PC-3 (cell line): Measurements from ENCODE around the gene TGFBR3L. TPM values are rescaled to one million over a fixed set of nuclear protein-coding genes. Genes with fewer than 3 reads are reported as not detected.

ENCODE experiments used
- ATAC-seq: fragments of 200-7000 bp; cut with Tn5 transposase; 2 replicates; pipeline ENCODE4 v1.9.1; 2020; ENCODE audit warnings: mild to moderate bottlenecking, moderate library complexity
- BruUV-seq: library from RNA; stranded (reverse); fragments of 400-500 nt; replicated peaks from 2 replicates; lab custom pipeline; 2021; lab: Mats Ljungman, UMichigan
- CTCF ChIA-PET: fragments of 300-600 bp; sonication (Branson Sonifier 250); formaldehyde crosslinking; loops from one replicate; lab custom pipeline; 2022; ENCODE audit warnings: antibody characterized with exemption; lab: Charles Lee
- POLR2A ChIA-PET: fragments of 300-600 bp; sonication (Branson Sonifier 250); formaldehyde crosslinking; loops from one replicate; lab custom pipeline; 2022; ENCODE audit warnings: antibody characterized with exemption; ENCODE audit not compliant: unreplicated experiment; lab: Charles Lee
- DNase-seq: peaks from one replicate; pipeline ENCODE4 v3.0.0-alpha.2; 2015
- H2AFZ ChIP-seq: fragments of 300-600 bp; sonication (generic); 2 replicates; pipeline ENCODE4 v1.6.0; 2016; ENCODE audit warnings: antibody characterized with exemption, low read length
- H3F3A ChIP-seq: fragments of 300-600 bp; sonication (generic); one replicate; pipeline ENCODE4 v1.6.0; 2017; ENCODE audit warnings: antibody characterized with exemption, low read length, control low read depth, mild to moderate bottlenecking; ENCODE audit not compliant: unreplicated experiment
- H3K27ac ChIP-seq: fragments of 300-600 bp; sonication (generic); 2 replicates; pipeline ENCODE4 v1.5.1; 2016; ENCODE audit warnings: mild to moderate bottlenecking, low read length
- H3K27me3 ChIP-seq: fragments of 300-600 bp; sonication (generic); 2 replicates; pipeline ENCODE4 v1.6.1; 2016; ENCODE audit warnings: low read length, mixed read lengths
- H3K36me3 ChIP-seq: fragments of 300-600 bp; sonication (generic); 2 replicates; pipeline ENCODE4 v1.6.1; 2016; ENCODE audit warnings: low read depth, mixed run types, low read length, mixed read lengths
- H3K4me1 ChIP-seq: fragments of 300-600 bp; sonication (generic); 2 replicates; pipeline ENCODE4 v1.5.1; 2016; ENCODE audit warnings: low read length; ENCODE audit not compliant: insufficient read depth
- H3K4me2 ChIP-seq: fragments of 300-600 bp; sonication (generic); 2 replicates; pipeline ENCODE4 v1.6.0; 2016; ENCODE audit warnings: low read length
- H3K4me3 ChIP-seq: fragments of 300-600 bp; sonication (generic); 2 replicates; pipeline ENCODE4 v1.5.1; 2016; ENCODE audit warnings: mild to moderate bottlenecking, low read length, mixed read lengths
- H3K79me2 ChIP-seq: fragments of 300-600 bp; sonication (generic); 2 replicates; pipeline ENCODE4 v1.6.1; 2017; ENCODE audit warnings: low read length, mixed read lengths
- H3K9ac ChIP-seq: fragments of 300-600 bp; sonication (generic); 2 replicates; pipeline ENCODE4 v1.6.0; 2016; ENCODE audit warnings: mild to moderate bottlenecking, low read length
- H3K9me2 ChIP-seq: fragments of 300-600 bp; sonication (generic); replicated peaks from 2 replicates; pipeline ENCODE4 v1.6.1; 2016; ENCODE audit warnings: mixed run types, low read length, mixed read lengths
- H3K9me3 ChIP-seq: fragments of 300-600 bp; sonication (generic); 2 replicates; pipeline ENCODE4 v1.6.1; 2016; ENCODE audit warnings: low read length, mixed read lengths
- H4K20me1 ChIP-seq: fragments of 300-600 bp; sonication (generic); 2 replicates; pipeline ENCODE4 v1.6.1; 2016; ENCODE audit warnings: low read length, mixed read lengths
- CTCF ChIP-seq: fragments of 300-600 bp; sonication (generic); conservative IDR thresholded peaks from 2 replicates; pipeline ENCODE4 v1.5.1; 2017; ENCODE audit warnings: antibody characterized with exemption, low read depth, mild to moderate bottlenecking, low read length
- EZH2 ChIP-seq: fragments of 300-600 bp; sonication (generic); IDR thresholded peaks from one replicate; pipeline ENCODE4 v1.6.1; 2017; ENCODE audit warnings: antibody characterized with exemption, mild to moderate bottlenecking, low read length; ENCODE audit not compliant: unreplicated experiment
- EZH2phosphoT487 ChIP-seq: fragments of 300-600 bp; sonication (generic); IDR thresholded peaks from 2 replicates; pipeline ENCODE4 v1.6.1; 2018; ENCODE audit warnings: mild to moderate bottlenecking, antibody characterized with exemption, low read length, borderline replicate concordance
- intact Hi-C: fragments of 100-400 bp; cut with micrococcal nuclease; formaldehyde crosslinking; loops from 2 replicates; pipeline ENCODE4 v1.9.0; 2023
- total RNA-seq: library from RNA; depleted of rRNA; stranded (reverse); fragments of >200 nt; gene quantifications from 2 replicates; pipeline ENCODE4 v1.2.3, GENCODE V29; 2014

Gene TGFBR3L
- total RNA-seq, 1 experiment from 2014 or later = 10.5 TPM

- Histone ChIP-seq H3K27ac (no peak overlapping the region), H3K4me2 (no peak overlapping the region), H3K4me3 (no peak overlapping the region), H3F3A (peaks cover 7% of the 10 kb centered on the region), H3K79me2 (no peaks in the 10 kb centered on the region), H4K20me1 (no peaks in the 10 kb centered on the region), H3K9ac (no peak overlapping the region), H3K27me3 (no peaks in the 10 kb centered on the region), H3K9me3 (no peaks in the 10 kb centered on the region), H3K4me1 (peaks cover 8% of the 10 kb centered on the region; the same call in 1 of the 2 replicates), H3K9me2 (no peaks in the 10 kb centered on the region), H2AFZ (no peak overlapping the region), H3K36me3 (peaks cover 54% of the 10 kb centered on the region)
- no peak for ATAC-seq
- no TSS peak for BruUV-seq
- no peak for DNase-seq
- ChIA-PET CTCF (no interaction called here), POLR2A (no interaction called here)
- intact Hi-C loops = no loop called here
- TF ChIP-seq CTCF (no peak), EZH2 (no peak), EZH2phosphoT487 (no peak)
Measured at GRCh38 chr19:7961920-7962626, 47.4 kb downstream of the TGFBR3L start.

- CTCF ChIA-PET = no interaction called here
- H3K36me3 ChIP-seq = peaks cover 61% of the 10 kb centered on the region
Measured at GRCh38 chr19:7962644-7963268, 48.1 kb downstream of the TGFBR3L start.

More at GRCh38 chr19:7962644-7963268, 48.1 kb downstream of the TGFBR3L start:
- no peak for TF ChIP-seq CTCF
- TF ChIP-seq EZH2 = no peak
- TF ChIP-seq EZH2phosphoT487 = no peak
- Histone ChIP-seq H3K4me2 (no peak overlapping the region), H3K4me3 (no peak overlapping the region), H3K79me2 (no peaks in the 10 kb centered on the region), H4K20me1 (no peaks in the 10 kb centered on the region), H3K9ac (no peak overlapping the region), H3K27ac (no peak overlapping the region), H3K27me3 (no peaks in the 10 kb centered on the region), H3F3A (peaks cover 7% of the 10 kb centered on the region), H3K9me2 (no peaks in the 10 kb centered on the region), H3K9me3 (no peaks in the 10 kb centered on the region), H2AFZ (no peak overlapping the region), H3K4me1 (peaks cover 8% of the 10 kb centered on the region; the same call in 1 of the 2 replicates)
- BruUV-seq = TSS peak; percentile 25
- ATAC-seq (no peak), DNase-seq (no peak)
- intact Hi-C loops = no loop called here
- POLR2A ChIA-PET = no interaction called here
